ENCODE measurements around the gene MICAL1. TPM values are rescaled to one million over a fixed set of nuclear protein-coding genes. Genes with fewer than 3 reads are reported as not detected.

The MICAL1 gene
- total and polyA plus RNA-seq, 4 donors = 13.5 to 49.5 (median 26.9) TPM

DNA sequence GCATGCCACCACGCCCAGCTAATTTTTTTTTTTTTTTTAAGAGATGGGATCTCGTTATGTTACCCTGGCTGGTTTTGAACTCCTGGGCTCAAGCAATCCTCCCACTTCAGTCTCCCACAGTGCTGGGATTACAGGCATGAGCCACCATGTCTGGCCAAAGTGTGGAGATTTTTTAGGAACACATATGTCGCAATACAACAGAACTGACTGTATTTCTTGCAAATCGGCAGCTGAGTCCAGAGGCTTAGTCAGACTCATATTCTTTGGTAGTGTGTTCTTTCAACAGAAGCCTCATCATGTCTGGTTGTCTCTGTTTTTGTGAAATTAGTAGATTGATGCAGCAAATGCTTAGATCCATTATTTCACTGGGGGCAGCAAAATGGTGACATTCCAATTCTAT is 49.4 kb downstream of the MICAL1 start:
- Histone ChIP-seq H3K4me1 (ENCODE audit: control insufficient read depth, insufficient read depth, low read length) (no peaks in the 10 kb centered on the region), H3K27me3 (ENCODE audit: control insufficient read depth, insufficient read depth, low read length) (no peaks in the 10 kb centered on the region), H3K4me3 (ENCODE audit: low read depth, low read length) (no peak overlapping the region), H3K27ac (ENCODE audit: low read depth, low read length) (no peak overlapping the region), H3K36me3 (ENCODE audit: control insufficient read depth, insufficient read depth, low read length) (no peaks in the 10 kb centered on the region), H3K9me3 (ENCODE audit: control insufficient read depth, insufficient read depth, low read length) (no peaks in the 10 kb centered on the region)
- 100% methylated on average over 1 of the region's 4 CpGs for WGBS (ENCODE audit: insufficient coverage)
- no peak for DNase-seq (ENCODE audit: low read depth in 4 of 6, low spot score in 6 of 6)

DNA sequence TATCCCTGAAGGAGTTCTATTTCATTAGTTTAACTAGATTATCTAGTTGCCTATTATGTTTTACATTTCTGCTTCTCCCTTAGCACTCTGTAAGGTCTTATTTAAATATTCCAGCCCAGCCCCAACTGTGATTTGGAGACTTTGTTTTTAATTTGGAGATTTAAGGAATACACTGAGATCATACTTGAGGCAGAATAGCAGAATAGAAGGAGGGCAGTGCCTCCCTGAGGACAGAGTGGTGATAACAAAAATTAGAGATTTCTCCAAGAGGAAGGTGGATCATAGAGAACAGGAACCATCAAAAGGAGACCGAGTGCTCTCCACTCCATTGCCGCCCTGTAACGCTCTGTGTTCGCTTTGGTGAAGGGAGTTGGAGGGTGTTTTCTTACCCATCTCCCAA is 58.6 kb downstream of the MICAL1 start:
- Histone ChIP-seq H3K27me3 (ENCODE audit: control insufficient read depth, insufficient read depth, low read length) (no peaks in the 10 kb centered on the region), H3K4me1 (ENCODE audit: control insufficient read depth, insufficient read depth, low read length) (no peaks in the 10 kb centered on the region), H3K36me3 (ENCODE audit: control insufficient read depth, insufficient read depth, low read length) (no peaks in the 10 kb centered on the region), H3K27ac (ENCODE audit: low read depth, low read length) (no peak overlapping the region), H3K9me3 (ENCODE audit: control insufficient read depth, insufficient read depth, low read length) (no peaks in the 10 kb centered on the region), H3K4me3 (ENCODE audit: low read depth, low read length) (no peak overlapping the region)
- DNase-seq (ENCODE audit: low read depth in 4 of 6, low spot score in 6 of 6) = peak in 1 of 6 donors; percentile 8
- WGBS (ENCODE audit: insufficient coverage) = no CpG with 5 or more reads among the region's 4 CpGs

DNA sequence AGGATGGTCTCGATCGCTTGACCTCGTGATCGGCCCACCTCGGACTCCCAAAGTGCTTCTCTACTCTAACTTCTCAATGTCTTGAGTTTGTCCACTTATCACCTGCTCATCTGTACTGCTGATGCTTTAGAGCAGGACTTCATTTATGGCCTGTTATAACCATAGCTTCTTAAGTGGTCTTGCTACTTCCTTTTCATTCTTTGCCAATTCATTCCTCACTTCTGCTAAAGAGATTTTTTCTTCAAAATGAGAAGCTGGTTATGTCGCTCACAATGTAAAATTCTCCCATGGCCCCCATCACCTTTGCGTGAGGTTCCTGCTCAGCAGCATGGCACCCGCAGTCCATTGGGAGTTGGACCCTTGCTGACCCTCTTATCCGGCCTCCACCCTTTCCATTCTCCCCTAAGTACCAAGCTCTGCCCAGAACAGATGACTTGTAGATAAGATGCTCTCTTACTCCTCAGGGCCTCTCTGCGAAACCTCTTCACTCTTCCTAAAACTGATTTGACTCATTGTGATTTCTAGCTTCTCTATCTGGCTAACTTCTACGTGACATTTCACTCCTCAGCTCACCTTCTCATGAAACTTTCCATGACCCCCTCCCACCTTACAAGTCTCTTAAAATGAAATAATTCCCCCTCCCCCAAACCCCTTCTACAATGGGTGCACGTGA is 59.4 kb downstream of the MICAL1 start:
- H3K27ac ChIP-seq (ENCODE audit: low read depth, low read length) = no peak overlapping the region
- no peak for DNase-seq (ENCODE audit: low read depth in 4 of 6, low spot score in 6 of 6)
- H3K27me3 ChIP-seq (ENCODE audit: control insufficient read depth, insufficient read depth, low read length) = no peaks in the 10 kb centered on the region
- H3K4me3 ChIP-seq (ENCODE audit: low read depth, low read length) = no peak overlapping the region
- no peaks in the 10 kb centered on the region for H3K36me3 ChIP-seq (ENCODE audit: control insufficient read depth, insufficient read depth, low read length)
- H3K9me3 ChIP-seq (ENCODE audit: control insufficient read depth, insufficient read depth, low read length) = no peaks in the 10 kb centered on the region
- WGBS (ENCODE audit: insufficient coverage) = 97% methylated on average over 11 of the region's 12 CpGs
- no peaks in the 10 kb centered on the region for H3K4me1 ChIP-seq (ENCODE audit: control insufficient read depth, insufficient read depth, low read length)

Other genes with a start within 250 kb of the MICAL1 start
- 100 to 1,000 TPM; 214 to 364 TPM for gene CD164, start 73.3 kb downstream of the MICAL1 start, total RNA-seq
- 10 to 100 TPM; 81.0 to 85.2 TPM for gene CD164, start 73.3 kb downstream of the MICAL1 start, polyA plus RNA-seq (ENCODE audit: insufficient read length in 2 of 2)
- gene PPIL6, start 15.1 kb downstream of the MICAL1 start, total RNA-seq = 10 to 100 TPM; 15.1 to 15.3 TPM
- 10 to 100 TPM; 12.8 to 17.0 TPM for gene PPIL6, start 15.1 kb downstream of the MICAL1 start, polyA plus RNA-seq (ENCODE audit: insufficient read length in 2 of 2)
- 10 to 100 TPM in 1 of 2 donors, 1 to 10 TPM in 1; 4.9 to 16.4 TPM for gene SMPD2, start 15.0 kb downstream of the MICAL1 start, total RNA-seq
- gene SMPD2, start 15.0 kb downstream of the MICAL1 start, polyA plus RNA-seq (ENCODE audit: insufficient read length in 2 of 2) = 1 to 10 TPM; 6.9 to 9.7 TPM
- gene ZBTB24, start 27.4 kb upstream of the MICAL1 start, total RNA-seq = 10 to 100 TPM in 1 of 2 donors, 1 to 10 TPM in 1; 7.6 to 10.7 TPM
- 1 to 10 TPM; 6.5 to 7.1 TPM for gene ZBTB24, start 27.4 kb upstream of the MICAL1 start, polyA plus RNA-seq (ENCODE audit: insufficient read length in 2 of 2)
- gene AK9, start 235.4 kb upstream of the MICAL1 start, total RNA-seq = 10 to 100 TPM; 23.1 to 33.3 TPM
- 10 to 100 TPM; 15.0 to 18.6 TPM for gene AK9, start 235.4 kb upstream of the MICAL1 start, polyA plus RNA-seq (ENCODE audit: insufficient read length in 2 of 2)
- 10 to 100 TPM; 25.0 to 38.5 TPM for gene FIG4, start 235.5 kb upstream of the MICAL1 start, total RNA-seq
- gene FIG4, start 235.5 kb upstream of the MICAL1 start, polyA plus RNA-seq (ENCODE audit: insufficient read length in 2 of 2) = 10 to 100 TPM; 30.1 to 33.4 TPM